Stimulated activated CD8-positive, alpha-beta memory T cell treated with anti-CD3 and anti-CD28 coated beads, Interleukin-12 subunit alpha, Interleukin-12 subunit beta, amount 100 ng/mL, for 4 hours (primary cell): ENCODE data around the gene UNC13D.

ENCODE experiments used
- DNase-seq: peaks from one replicate; pipeline ENCODE4 v3.0.0-alpha.2; 2020; ENCODE audit warnings: low read depth

The UNC13D gene

DNA sequence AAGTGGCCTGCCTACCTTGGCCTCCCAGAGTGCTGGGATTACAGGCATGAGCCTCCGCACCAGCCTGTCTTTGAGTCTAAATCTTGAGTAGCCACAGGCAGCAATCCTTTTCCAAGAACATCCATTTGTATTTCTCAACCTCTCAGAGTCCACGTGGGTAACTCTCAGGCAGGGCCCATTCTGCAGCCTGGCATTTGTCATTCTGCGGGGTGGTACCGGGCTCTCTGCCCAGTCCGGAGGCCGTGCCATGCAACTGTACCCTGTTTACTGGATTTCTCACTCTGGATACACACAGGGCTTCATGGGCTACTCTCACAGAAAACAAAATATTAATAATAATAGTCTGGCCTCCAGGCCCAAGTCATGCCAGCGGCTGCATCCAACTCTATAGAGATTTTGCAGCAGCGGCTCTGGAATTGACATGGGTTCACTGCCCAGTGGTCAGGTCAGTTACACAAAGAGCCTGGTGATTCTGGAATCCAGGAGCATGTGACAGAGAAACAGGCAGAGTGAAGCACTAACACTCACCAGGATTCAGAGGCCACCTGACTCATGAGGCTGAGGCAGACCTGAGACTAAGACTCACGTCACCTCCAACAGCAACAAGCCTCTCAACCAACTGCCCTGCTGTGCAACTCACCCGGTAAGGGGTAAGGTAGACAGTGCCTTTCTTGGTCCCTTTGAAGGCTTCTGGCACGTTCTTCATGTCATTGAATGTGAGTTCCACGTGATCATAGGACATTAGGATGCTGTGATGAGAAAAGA lies 6.9 kb upstream of the UNC13D start:
- no peak for DNase-seq

DNA sequence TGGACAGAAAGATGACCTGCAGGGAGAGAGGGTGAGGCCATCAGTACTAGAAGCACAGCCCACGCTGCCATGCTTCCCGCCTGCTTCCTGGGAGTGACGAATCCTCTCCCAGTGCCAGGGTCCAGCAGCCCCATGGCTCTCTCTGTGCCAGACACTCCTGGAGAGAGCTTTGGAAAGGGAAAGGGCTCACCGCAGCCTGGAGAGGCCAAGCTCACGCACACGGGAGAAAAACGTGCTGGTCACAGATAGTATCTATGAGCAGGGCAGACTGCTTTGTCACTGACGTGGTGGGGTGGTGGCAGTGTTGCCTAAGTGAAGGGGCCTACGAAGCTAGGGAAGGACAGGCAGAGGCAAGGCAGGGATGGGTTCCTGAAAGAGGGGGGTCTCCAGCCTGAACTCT lies 5.5 kb upstream of the UNC13D start:
- DNase-seq, result no peak

DNA sequence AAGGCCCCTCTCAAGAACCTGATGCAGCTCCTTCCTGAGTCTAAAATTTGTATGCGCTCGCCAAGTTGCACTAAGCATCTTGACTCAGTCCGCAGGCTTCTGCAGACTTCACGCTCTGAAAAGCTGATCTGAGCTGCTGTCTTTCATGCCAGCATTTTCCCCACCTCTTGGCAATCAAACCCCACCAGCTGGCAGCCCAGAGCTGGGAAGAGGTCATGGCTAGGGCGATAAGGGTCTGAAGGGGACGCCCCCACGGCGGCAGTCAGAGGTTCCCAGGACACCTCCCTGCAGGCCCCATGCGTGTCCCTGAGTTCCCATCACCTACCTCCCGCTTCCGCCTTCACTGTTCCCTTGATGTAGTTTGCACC lies 5.1 kb upstream of the UNC13D start:
- no peak for DNase-seq

DNA sequence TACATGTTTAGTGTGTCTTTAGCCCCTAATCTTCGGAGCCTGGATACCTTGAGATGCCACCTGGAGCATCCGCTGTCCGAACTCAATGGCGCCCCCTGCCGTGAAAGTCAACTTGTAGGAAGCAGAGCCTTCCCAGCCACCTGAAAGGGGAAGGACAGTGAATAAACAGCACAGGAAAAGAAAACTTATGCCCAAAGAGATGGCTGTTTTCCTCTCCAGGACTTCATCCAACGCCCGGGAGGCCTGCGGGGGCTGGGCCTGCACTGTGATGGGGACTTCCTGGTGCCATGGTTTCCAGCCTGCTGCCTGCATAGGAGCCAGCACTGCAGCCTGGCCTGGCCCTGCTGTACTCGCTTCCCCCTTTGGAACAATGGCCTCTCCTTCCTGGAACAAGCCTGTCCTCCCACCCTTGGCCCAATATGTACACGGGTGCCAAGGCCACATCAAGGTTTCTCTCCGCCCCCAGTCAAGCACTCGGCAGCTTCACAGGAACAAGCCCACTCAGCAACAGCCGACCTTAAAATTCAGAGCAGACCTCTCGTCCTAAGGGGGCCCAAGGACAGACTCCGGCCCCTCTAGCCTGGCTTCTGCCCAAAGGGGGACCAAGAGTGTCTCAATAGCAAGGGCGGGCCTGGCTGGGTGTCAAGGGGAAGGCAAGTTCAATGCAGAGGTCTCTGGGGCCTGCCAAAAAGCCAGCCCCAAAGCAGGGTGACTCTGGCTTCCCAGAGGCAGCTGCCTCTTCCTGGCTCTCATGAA lies 4.5 kb upstream of the UNC13D start:
- DNase-seq, result peak; percentile 48

DNA sequence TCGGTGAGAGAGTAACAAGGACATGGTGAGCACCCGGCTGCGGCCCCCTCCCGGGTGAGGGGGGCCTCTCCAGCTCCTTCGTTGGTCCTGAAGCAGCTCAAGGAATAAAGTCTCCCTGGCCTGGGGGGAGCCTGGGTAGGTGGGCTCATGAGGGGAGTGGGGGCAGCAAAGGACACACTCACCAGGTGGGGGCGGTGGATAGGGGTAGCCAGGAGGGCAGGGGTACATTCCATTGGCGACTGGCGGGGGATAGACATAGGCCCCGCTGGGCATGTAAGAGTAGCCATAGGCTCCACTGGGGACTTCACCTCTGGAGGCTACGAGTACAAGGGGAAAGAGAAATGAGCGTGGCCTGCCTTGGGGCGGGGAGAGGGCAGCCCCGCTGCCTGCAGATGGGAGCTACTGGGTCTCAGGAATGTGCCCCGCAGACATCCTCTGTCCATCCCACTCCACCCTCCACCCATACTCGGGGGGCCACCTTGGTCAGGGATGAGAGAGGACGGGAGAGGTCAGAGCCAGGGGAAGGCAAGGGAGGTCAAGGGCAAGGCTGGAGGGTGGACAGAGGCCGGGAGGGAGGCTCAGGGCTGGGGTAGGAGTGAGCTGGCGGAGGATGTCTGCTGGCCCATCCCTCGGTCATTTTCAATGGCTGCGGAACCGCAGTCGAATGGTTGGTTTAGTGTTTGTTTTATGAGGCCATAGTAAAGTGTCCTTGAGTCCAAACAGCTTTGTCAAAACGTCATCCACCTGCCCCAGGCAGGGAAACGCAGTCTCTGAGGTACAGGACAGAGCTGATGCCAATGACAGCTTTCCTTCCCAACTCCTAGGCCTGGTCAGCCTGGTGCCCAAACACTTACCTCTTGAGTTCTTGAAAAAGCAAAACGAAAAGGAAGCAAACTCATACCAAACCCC lies 3.7 kb upstream of the UNC13D start:
- DNase-seq, result no peak

DNA sequence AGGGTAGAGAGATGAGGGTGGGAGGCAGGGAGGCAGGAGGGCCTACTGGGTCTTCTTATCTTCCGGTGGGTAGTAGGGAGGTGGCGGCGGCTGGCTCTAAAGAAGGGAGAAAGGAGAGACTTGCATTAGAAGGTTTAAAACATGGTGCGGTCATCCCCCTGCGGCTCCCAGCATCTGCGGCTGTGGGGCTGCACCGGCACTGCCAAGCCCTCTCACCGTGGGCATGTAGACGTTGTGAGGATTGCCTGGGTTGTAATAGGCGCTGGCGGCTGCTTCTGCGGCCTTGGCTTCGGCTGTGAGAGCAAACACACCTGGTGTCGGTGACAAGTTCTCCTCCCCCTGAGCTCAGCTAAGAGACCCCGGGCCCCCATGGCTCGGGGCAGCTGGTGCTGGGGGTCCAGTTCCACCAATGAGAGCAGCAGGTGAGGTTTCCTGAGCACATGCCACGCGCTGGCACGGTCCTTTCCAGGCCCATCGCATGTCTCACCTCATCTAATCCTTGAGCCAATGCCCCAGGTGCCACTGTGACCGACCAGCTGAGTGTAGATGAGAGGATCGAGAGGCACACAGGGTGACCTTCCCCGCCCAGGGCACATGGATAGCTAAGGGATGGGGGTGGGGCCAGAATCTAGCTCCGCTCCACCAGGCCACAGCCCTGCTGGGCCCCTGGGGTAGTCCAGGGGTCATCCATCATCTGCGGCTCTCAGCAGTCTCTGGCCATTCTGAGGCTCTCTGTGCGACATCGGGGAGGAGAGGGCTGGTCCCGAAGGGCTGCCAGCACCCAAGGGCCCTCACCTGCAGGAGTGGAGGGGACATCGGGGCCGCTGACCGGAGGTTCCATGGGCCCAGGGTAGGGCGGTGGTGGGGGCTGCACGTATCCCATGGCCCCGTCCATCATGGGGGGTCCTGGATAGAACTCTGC lies 2.7 kb upstream of the UNC13D start:
- no peak for DNase-seq

DNA sequence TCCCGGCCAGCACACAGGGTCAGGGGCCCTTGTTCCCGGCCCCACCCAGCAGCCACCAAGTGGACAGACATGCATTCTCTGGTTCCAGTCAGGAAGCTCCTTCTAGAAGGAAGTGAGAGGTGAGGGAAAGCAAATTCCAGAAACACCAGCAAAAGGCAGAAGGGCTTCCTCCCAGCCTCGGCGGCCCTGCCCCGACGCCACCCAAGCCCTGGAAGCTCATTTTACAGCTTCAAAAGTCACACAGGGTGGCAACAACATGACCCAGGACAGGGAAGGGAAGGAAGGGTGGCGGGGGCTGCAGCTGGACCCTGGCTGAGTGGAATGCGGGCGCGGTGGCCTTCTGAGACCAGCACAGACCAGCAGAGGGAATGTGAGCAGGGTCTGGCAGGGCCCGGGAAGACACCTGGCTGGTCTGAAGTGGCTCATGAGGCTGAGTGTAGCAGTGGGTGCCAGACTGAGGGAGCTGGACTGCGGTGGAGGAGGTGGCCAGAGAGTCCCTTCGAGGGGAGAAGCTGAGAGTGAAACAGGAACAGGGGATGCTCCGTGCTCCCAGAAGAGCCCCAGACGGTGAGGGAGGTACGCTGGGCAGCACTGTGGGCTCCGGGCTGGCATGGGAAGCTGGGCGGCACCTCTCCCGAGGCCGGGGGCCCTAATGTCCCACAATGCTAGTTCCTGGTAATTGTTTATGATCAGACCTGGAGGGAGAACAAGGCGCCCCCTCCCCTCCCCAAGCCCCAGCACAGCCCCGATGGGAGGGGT lies 1.9 kb upstream of the UNC13D start:
- DNase-seq, result no peak

DNA sequence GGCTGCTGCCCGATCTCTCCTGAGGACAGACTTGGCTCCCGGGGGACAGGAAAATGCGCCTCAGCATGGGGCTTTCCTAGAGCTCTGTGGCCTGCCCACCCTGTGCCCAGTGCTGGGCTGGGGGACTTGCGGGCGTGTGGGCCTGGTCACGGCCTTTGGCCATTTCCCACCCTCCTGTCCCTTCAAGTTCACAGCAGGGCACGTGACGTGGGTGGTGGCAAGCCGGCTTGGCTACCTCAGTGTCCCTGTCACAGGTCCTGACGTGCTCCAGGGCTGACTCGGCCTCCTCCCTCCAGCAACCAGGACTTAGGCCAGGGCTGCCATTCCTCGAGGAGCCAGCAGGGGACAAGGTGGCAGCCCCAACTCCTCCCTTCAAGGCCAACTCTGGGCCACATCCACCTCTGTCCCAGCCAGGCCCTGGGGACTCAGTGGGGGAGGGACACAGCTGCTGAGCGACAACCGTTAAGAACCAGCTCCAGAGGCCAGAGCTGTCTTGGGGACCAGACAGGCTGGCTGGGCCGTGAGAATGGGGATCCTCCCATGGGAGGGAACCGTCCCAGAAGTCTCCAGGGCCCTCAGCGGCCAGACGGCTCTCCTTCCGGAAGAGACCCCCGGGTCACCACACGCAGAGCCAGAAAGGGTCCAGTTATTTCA lies 981 bp upstream of the UNC13D start:
- DNase-seq, result no peak

DNA sequence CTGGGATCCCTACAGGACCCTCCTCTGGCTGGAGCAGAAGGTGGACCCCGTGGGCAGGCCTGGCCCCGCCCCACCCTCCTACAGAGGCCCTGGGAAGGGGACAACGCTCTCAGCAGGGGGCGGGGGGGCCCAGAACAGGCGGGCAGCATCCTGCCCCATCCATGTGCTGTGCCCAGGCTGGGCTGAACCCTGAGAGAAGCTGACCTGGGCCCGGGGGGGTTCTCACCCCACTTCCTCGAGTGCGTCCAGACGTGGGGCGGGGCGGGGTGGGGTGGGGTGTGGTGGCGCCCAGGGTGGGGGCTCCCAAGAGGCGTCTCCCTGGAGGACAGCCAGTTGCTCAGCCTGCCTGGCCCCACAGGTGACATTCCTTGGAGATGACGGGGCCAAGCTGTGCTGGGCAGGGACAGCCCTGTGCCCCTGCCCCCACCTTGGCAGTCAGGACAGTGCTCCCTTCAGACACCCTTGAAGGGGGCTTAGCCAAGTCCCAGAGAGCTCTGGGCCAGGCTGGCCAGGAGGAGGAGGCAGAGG lies 390 bp upstream of the UNC13D start:
- no peak for DNase-seq

DNA sequence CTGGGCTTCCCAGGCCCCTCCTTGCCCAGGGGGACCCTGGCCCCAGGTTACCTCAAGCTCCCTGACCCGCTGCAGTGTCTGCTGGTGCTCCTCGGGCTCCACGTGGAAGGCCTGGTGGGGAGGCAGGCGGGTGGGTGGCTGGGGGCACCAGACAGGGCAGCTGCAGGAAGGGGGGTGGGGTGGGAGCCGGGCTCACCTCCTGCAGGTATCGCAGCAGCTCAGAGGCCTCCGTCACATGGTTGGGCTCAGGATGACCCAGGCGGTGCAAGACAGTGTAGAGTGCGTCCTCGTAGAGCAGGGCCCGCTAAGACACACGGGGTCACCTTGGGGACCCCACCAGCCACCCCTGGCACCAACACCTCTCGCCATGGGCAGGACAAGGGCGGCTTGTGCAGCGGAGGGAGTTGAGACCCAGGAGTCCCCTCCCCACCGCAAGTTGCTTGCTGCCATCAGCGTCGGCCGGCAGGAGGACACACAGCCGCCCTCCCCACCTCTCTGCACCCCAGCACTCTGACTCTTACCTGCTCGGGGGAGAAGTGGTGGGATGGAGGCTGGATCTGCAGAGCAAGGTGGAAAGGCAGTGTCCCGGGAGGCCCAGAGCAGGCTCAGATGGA lies 1.1 kb downstream of the UNC13D start:
- no peak for DNase-seq

DNA sequence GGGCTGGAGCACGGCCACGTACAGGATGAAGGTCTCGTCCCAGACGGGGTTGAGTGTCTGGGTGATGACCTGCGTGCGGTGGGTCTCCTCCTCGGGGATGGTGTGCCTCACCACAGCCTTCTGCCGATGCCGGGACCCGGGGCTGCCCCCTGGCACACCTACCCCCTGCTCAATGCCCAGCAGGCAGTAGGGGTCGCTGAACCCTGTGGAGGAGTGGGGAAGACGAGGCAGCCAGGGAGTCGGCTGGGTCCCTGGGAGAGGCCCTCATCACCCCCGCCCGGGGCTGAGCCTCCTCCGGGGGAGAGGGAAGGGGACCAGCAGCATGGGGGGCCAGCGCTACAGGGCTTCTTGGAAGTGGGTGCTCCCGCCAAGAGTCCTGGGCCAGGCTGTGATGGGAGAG lies 1.8 kb downstream of the UNC13D start:
- no peak for DNase-seq

DNA sequence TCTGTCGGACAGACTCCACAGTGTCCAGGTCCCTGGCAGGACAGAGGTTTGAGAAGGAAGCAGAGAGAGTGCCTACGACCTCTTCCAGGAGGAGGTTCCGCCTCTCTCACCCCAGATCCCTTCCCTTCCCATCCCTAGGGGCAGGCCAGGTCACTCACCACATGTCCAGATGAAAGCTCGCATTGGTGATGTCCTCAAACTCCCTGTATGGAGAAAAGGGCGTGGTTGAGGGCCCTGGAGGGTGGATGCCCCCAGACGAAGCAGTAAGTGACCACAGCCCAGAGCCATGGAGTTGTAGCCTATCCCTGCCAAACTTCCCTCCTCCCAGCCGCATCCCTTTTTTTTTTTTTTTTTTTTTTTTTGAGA lies 3.4 kb downstream of the UNC13D start:
- no peak for DNase-seq

DNA sequence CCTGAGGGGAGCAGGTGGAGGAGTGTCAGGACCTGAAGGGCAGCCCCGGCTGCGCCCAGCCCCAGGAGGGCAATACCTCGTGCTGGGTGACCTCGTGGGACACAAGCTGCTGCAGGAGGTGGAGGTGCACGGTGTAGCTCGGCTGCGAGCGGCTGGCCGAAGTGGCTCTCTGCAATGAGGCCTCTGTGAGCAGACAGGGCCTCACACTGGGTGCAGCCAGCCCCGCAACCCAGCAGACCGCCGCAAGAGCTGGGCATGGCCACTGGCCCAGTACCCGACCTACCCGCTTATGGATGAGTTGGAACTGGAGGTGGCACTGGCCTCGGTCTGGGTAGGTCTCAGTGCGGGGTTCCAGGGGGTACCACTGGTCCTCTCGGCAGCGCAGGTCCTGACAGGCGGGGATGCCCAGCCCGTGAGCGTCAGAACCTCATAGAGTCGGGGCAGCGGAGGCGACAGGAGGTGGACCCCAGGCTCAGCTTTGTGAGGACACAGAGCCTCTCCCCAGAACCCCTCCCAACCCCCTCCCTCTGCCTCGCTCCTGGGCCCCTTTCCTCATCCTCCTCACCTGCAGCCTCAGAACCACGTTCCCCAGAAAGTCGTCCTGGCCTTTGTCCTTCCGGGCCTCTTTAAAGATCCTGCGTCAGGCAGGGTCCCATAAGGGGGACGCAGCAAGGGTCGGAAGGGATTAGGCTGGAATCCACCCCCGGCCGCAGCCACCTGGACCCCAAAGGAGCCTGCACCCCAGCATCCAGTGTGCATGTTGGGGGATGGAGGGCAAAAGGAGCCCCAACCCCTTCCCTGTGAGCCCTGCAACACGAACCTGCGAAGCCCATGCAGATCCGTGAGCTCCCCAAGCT lies 4.0 kb downstream of the UNC13D start:
- no peak for DNase-seq

DNA sequence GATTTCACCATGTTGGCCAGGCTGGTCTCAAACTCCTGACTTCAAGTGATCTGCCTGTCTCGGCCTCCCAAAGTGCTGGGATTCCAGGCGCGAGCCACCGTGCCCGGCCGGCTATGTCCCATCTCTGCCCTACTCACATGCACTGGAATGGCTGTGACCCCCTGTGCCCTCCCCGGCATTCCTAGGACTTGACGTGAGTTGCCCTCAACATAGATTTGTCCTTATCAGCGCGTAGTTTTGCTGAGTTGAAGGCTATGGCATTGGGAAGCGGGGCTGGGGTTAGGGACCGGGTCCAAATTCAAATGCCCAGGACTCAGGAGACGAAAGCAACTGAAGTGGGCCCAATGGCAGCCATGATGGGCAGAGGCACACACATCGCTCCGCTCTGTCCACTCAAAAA lies 5.8 kb downstream of the UNC13D start:
- DNase-seq, result no peak

DNA sequence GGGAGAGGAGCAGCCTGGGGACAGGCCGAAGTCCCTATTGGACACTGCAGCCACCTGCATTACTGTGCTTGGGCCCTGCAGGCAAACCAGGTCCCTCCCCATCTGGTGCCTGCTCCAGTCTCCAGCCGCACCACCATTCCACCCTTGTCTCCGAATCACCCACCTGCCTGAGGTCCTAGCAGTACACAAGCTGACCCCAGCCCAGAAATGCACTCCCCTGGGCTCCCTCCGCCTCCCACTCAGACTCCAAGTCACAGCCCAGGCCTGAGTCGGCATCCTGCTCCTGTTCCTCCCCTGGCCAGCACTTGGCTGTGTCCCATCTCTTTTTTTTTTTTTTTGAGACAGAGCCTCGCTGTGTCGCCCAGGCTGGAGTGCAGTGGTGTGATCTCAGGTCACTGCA lies 6.3 kb downstream of the UNC13D start:
- no peak for DNase-seq

DNA sequence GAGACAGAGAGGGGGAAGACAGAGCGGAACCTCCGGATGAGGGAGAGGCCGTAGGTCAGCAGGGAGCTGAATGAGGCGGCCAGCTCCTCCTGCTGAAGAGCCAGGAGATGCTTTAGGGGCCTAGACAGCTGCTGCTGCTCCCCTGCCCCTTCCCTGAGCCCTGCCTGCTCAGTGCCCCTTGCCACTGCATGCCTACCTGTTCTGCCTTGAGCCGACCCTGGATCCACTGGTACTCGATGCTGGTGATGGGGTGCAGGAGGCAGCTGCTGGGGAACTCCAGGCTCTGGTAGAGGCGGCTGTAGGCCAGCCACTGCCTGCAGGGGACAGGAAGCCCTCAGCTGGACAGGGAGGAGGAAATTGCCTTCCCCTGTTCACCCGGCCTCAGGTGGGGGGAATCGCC lies 7.6 kb downstream of the UNC13D start:
- DNase-seq, result no peak

DNA sequence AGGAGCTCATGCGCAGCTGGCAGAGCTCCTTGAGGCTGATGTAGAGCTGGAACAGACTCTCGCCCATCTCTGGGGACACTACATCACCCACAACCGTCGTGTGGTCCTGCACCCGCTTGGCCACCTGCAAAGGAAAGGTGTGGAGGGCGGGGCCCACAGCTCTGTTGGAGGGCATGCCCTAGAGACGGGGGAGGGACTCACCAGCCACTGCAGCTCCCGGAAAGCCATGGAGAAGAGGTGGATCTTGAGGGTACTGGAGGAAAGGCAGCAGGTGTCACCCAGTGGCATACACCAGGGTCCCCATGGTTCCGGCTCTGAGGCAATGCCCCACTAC lies 8.6 kb downstream of the UNC13D start:
- DNase-seq, result no peak

DNA sequence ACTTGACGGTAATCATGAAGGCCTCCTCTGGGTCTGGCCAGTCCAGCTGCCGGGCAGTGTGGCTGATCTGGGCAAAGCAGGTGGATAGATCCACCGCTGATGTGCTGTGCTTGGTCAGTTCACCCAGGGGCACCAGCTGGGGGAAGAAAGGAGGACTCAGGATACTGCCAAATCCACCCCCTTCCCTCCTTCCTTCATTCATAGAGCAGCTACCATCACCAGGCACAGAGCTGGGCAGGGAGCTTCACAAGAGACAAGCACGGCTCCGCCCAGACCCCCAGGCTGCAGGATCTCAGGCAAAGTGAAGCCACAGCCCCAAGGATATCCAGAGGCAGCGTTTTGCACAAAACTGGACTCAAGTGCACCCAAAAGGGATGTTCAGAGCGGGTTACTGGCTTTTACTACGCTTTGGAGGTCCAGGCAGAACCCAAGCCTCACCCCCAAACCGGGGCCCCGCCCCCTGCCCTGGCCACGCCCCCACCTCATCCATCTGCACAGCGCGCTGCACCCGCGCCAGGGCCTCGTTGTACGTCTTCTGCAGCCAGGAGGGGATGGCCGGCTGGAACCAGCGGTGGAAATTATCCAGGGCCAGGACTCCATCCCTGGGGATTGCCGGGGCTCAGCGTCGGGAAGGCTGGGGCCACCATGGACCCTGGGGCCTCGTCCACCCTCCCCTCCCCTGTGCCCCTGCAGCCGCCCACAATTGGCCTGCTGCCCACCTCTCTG lies 9.1 kb downstream of the UNC13D start:
- no peak for DNase-seq
